Neural progenitor cell (in vitro differentiated cells): ENCODE data around the gene EYA4. TPM values are rescaled to one million over a fixed set of nuclear protein-coding genes. Genes with fewer than 3 reads are reported as not detected.

Source experiments
- DNase-seq: peaks from one replicate; pipeline ENCODE4 v3.0.0-alpha.2; 2016; ENCODE audit warnings: low spot score
- H2AFZ ChIP-seq: fragments of 200-600 bp; sonication (generic); replicated peaks from 2 replicates; pipeline ENCODE4 v1.6.1; 2016; ENCODE audit warnings: antibody characterized with exemption
- H3F3A ChIP-seq: fragments of 200-600 bp; sonication (generic); 2 replicates; pipeline ENCODE4 v1.6.1; 2016; ENCODE audit warnings: antibody characterized with exemption, low read depth
- H3K27ac ChIP-seq: fragments of 200-600 bp; sonication (generic); 2 replicates; pipeline ENCODE4 v1.5.1; 2016; ENCODE audit warnings: mild to moderate bottlenecking
- H3K27me3 ChIP-seq: fragments of 200-600 bp; sonication (generic); 2 replicates; pipeline ENCODE4 v1.6.1; 2016; ENCODE audit warnings: mild to moderate bottlenecking, moderate library complexity
- H3K36me3 ChIP-seq: fragments of 200-600 bp; sonication (generic); 2 replicates; pipeline ENCODE4 v1.5.1; 2016
- H3K4me1 ChIP-seq: fragments of 200-600 bp; sonication (generic); 2 replicates; pipeline ENCODE4 v1.6.1; 2016; ENCODE audit warnings: mixed run types
- H3K4me2 ChIP-seq: fragments of 200-600 bp; sonication (generic); 2 replicates; pipeline ENCODE4 v1.6.1; 2016
- H3K4me3 ChIP-seq: fragments of 200-600 bp; sonication (generic); 2 replicates; pipeline ENCODE4 v1.5.1; 2016
- H3K79me2 ChIP-seq: fragments of 200-600 bp; sonication (generic); 2 replicates; pipeline ENCODE4 v1.6.1; 2016; ENCODE audit warnings: low read depth
- H3K9ac ChIP-seq: fragments of 200-600 bp; sonication (generic); 2 replicates; pipeline ENCODE4 v1.6.1; 2016
- H3K9me3 ChIP-seq: fragments of 200-600 bp; sonication (generic); 2 replicates; pipeline ENCODE4 v1.5.1; 2016; ENCODE audit warnings: low read depth
- H4K20me1 ChIP-seq: fragments of 200-600 bp; sonication (generic); 2 replicates; pipeline ENCODE4 v1.6.1; 2016; ENCODE audit warnings: low read depth
- H3K27ac Mint-ChIP-seq: 3 replicates; pipeline ENCODE4 v1.8.0; 2021; ENCODE audit warnings: mixed read lengths
- H3K27me3 Mint-ChIP-seq: 2 replicates; pipeline ENCODE4 v1.8.0; 2022; ENCODE audit warnings: low read depth, mild to moderate bottlenecking, inconsistent platforms, moderate library complexity, mixed read lengths; ENCODE audit not compliant: insufficient read depth
- H3K36me3 Mint-ChIP-seq: 3 replicates; pipeline ENCODE4 v1.8.0; 2021; ENCODE audit warnings: mixed read lengths
- H3K4me1 Mint-ChIP-seq: 3 replicates; pipeline ENCODE4 v1.8.0; 2021; ENCODE audit warnings: mixed read lengths
- H3K4me3 Mint-ChIP-seq: 3 replicates; pipeline ENCODE4 v1.8.0; 2021; ENCODE audit warnings: mild to moderate bottlenecking, moderate library complexity, mixed read lengths
- H3K9me3 Mint-ChIP-seq: 3 replicates; pipeline ENCODE4 v1.8.0; 2020; ENCODE audit warnings: mixed read lengths
- CTCF ChIP-seq: fragments of 200-600 bp; sonication (generic); IDR thresholded peaks from 2 replicates; pipeline ENCODE4 v1.5.1; 2017; ENCODE audit warnings: antibody characterized with exemption, mild to moderate bottlenecking
- EZH2 ChIP-seq: fragments of 200-600 bp; sonication (generic); IDR thresholded peaks from 2 replicates; pipeline ENCODE4 v1.6.1; 2017; ENCODE audit warnings: antibody characterized with exemption, mild to moderate bottlenecking, moderate library complexity
- EZH2phosphoT487 ChIP-seq: fragments of 200-600 bp; sonication (generic); IDR thresholded peaks from 2 replicates; pipeline ENCODE4 v1.6.1; 2017; ENCODE audit warnings: antibody characterized with exemption
- total RNA-seq: library from RNA; depleted of rRNA; stranded (reverse); fragments of >200 nt; gene quantifications from 2 replicates; pipeline ENCODE4 v1.2.3, GENCODE V29; 2015; ENCODE audit warnings: low replicate concordance

The EYA4 gene
- total RNA-seq, 1 donor from 2014 or later: 2.4 TPM

- Histone ChIP-seq H3K4me1 (peaks cover 54% of the 10 kb centered on the region), H3K4me3 (no peak overlapping the region), H3K9ac (no peak overlapping the region), H2AFZ (peak overlapping the region; percentile 89), H3K36me3 (no peaks in the 10 kb centered on the region), H3F3A (peaks cover 35% of the 10 kb centered on the region), H4K20me1 (no peaks in the 10 kb centered on the region), H3K9me3 (no peaks in the 10 kb centered on the region), H3K27ac (peak overlapping the region; percentile 55), H3K4me2 (peak overlapping the region; percentile 68), H3K27me3 (no peaks in the 10 kb centered on the region), H3K79me2 (no peaks in the 10 kb centered on the region)
- DNase-seq: peak; percentile 34
- H3K9me3 Mint-ChIP-seq: no peaks in the 10 kb centered on the region
- H3K27me3 Mint-ChIP-seq: peaks cover 2% of the 10 kb centered on the region
- peak overlapping the region; percentile 63 for H3K4me3 Mint-ChIP-seq
- TF ChIP-seq EZH2phosphoT487: no peak
- TF ChIP-seq EZH2: no peak
- TF ChIP-seq CTCF: no peak
- peak overlapping the region; percentile 96 for H3K27ac Mint-ChIP-seq
- no peaks in the 10 kb centered on the region for H3K36me3 Mint-ChIP-seq
- peaks cover 21% of the 10 kb centered on the region for H3K4me1 Mint-ChIP-seq
Observed at GRCh38 chr6:133410638-133411435, 169.7 kb downstream of the EYA4 start.

GRCh38 chr6:133411757-133412156 is 170.6 kb downstream of the EYA4 start:
- H3K36me3 Mint-ChIP-seq: no peaks in the 10 kb centered on the region
- no peaks in the 10 kb centered on the region for H3K36me3 ChIP-seq

GRCh38 chr6:133415262-133415661 is 174.1 kb downstream of the EYA4 start:
- H3K27me3 Mint-ChIP-seq: no peaks in the 10 kb centered on the region

More at GRCh38 chr6:133411757-133412156, 170.6 kb downstream of the EYA4 start:
- Mint-ChIP-seq H3K4me1 (peaks cover 21% of the 10 kb centered on the region), H3K9me3 (no peaks in the 10 kb centered on the region), H3K4me3 (no peak overlapping the region), H3K27ac (no peak overlapping the region), H3K27me3 (peaks cover 2% of the 10 kb centered on the region)
- Histone ChIP-seq H2AFZ (no peak overlapping the region), H3K4me2 (no peak overlapping the region), H3K27ac (no peak overlapping the region), H3K4me1 (peaks cover 52% of the 10 kb centered on the region), H4K20me1 (no peaks in the 10 kb centered on the region), H3K79me2 (no peaks in the 10 kb centered on the region), H3K9me3 (no peaks in the 10 kb centered on the region), H3K9ac (no peak overlapping the region), H3K27me3 (no peaks in the 10 kb centered on the region), H3K4me3 (no peak overlapping the region), H3F3A (peaks cover 35% of the 10 kb centered on the region)
- no peak for DNase-seq
- TF ChIP-seq CTCF (no peak), EZH2 (no peak)

More at GRCh38 chr6:133415262-133415661, 174.1 kb downstream of the EYA4 start:
- H3K79me2 ChIP-seq: no peaks in the 10 kb centered on the region
- H3K9me3 Mint-ChIP-seq: no peaks in the 10 kb centered on the region
- H3K36me3 Mint-ChIP-seq: no peaks in the 10 kb centered on the region
- no peak for TF ChIP-seq EZH2phosphoT487
- TF ChIP-seq EZH2: no peak
- no peak for TF ChIP-seq CTCF
- no peak for DNase-seq
- no peak overlapping the region for H3K4me3 Mint-ChIP-seq
- H2AFZ ChIP-seq: no peak overlapping the region
- H4K20me1 ChIP-seq: no peaks in the 10 kb centered on the region
- peaks cover 16% of the 10 kb centered on the region for H3F3A ChIP-seq
- no peaks in the 10 kb centered on the region for H3K9me3 ChIP-seq
- H3K27ac Mint-ChIP-seq: no peak overlapping the region
- H3K4me2 ChIP-seq: peak overlapping the region; percentile 40
- no peaks in the 10 kb centered on the region for H3K27me3 ChIP-seq
- peak overlapping the region; percentile 68 for H3K27ac ChIP-seq
- no peak overlapping the region for H3K4me3 ChIP-seq
- peaks cover 22% of the 10 kb centered on the region for H3K4me1 ChIP-seq
- no peak overlapping the region for H3K9ac ChIP-seq
- H3K36me3 ChIP-seq: no peaks in the 10 kb centered on the region
- H3K4me1 Mint-ChIP-seq: peaks cover 7% of the 10 kb centered on the region
